WTC11 (cell line): ENCODE measurements around the gene GSTO1. TPM values are rescaled to one million over a fixed set of nuclear protein-coding genes. Genes with fewer than 3 reads are reported as not detected.

Source experiments
- ATAC-seq: fragments of 200-7000 bp; cut with Tn5 transposase; 2 replicates; pipeline ENCODE4 v1.10.0; 2021; ENCODE audit warnings: mild to moderate bottlenecking, moderate library complexity
- CTCF ChIA-PET: fragments of 300-600 bp; sonication (Branson Sonifier 250); formaldehyde crosslinking; loops from one replicate; lab custom pipeline; 2021; ENCODE audit warnings: antibody characterized with exemption; lab: Charles Lee
- POLR2A ChIA-PET: fragments of 350-600 bp; sonication (Branson Sonifier 250); formaldehyde crosslinking; loops from one replicate; lab custom pipeline; 2021; ENCODE audit warnings: antibody characterized with exemption; lab: Charles Lee
- DNase-seq: peaks from one replicate; pipeline ENCODE4 v3.0.0; 2021; ENCODE audit warnings: low spot score
- H3K27ac Mint-ChIP-seq: 2 replicates; pipeline ENCODE4 v1.8.0; 2021; ENCODE audit warnings: mixed read lengths
- H3K27me3 Mint-ChIP-seq: 2 replicates; pipeline ENCODE4 v1.8.0; 2021; ENCODE audit warnings: low read depth, mild to moderate bottlenecking, moderate library complexity, mixed read lengths
- H3K36me3 Mint-ChIP-seq: 2 replicates; pipeline ENCODE4 v1.8.0; 2021; ENCODE audit warnings: mixed read lengths
- H3K4me1 Mint-ChIP-seq: 2 replicates; pipeline ENCODE4 v1.8.0; 2022; ENCODE audit warnings: mixed read lengths
- H3K4me3 Mint-ChIP-seq: 2 replicates; pipeline ENCODE4 v1.8.0; 2021; ENCODE audit warnings: mild to moderate bottlenecking, moderate library complexity, mixed read lengths
- H3K9me3 Mint-ChIP-seq: 2 replicates; pipeline ENCODE4 v1.8.0; 2021; ENCODE audit warnings: mixed read lengths
- ELF4 ChIP-seq: sonication (generic); formaldehyde crosslinking; IDR thresholded peaks from 2 replicates; pipeline ENCODE4 v1.8.1; 2022; ENCODE audit warnings: low read depth, mild to moderate bottlenecking, moderate library complexity, missing genetic modification reagents
- FOXP1 ChIP-seq: sonication (generic); formaldehyde crosslinking; IDR thresholded peaks from 2 replicates; pipeline ENCODE4 v1.8.0; 2022; ENCODE audit warnings: missing genetic modification reagents, mild to moderate bottlenecking, moderate library complexity, borderline replicate concordance
- MXD4 ChIP-seq: fragments of 250-450 bp; sonication (Bioruptor Pico); IDR thresholded peaks from 2 replicates; pipeline ENCODE4 v1.8.0; 2021; ENCODE audit warnings: mild to moderate bottlenecking, moderate library complexity, borderline replicate concordance
- MYBL2 ChIP-seq: sonication (generic); formaldehyde crosslinking; IDR thresholded peaks from 2 replicates; pipeline ENCODE4 v1.8.1; 2023; ENCODE audit warnings: mild to moderate bottlenecking, moderate library complexity, missing genetic modification reagents
- NFE2L1 ChIP-seq: sonication (generic); formaldehyde crosslinking; IDR thresholded peaks from 2 replicates; pipeline ENCODE4 v1.8.1; 2023; ENCODE audit warnings: missing genetic modification reagents
- SP1 ChIP-seq: sonication (generic); formaldehyde crosslinking; conservative IDR thresholded peaks from 2 replicates; pipeline ENCODE4 v1.8.1; 2022; ENCODE audit warnings: missing genetic modification reagents
- ZNF423 ChIP-seq: fragments of 250-450 bp; sonication (Bioruptor Pico); IDR thresholded peaks from 2 replicates; pipeline ENCODE4 v2.1.2; 2022; ENCODE audit warnings: mild to moderate bottlenecking, moderate library complexity
- total RNA-seq: library from RNA; stranded (reverse); gene quantifications from 3 replicates; pipeline ENCODE4 v1.2.3, GENCODE V29; 2021
- TF ChIP-seq, protein P1 (sequence below): fragments of 200-600 bp; IDR thresholded peaks from 2 replicates; pipeline ENCODE4 v1.8.0; 2022; ENCODE audit warnings: antibody characterized with exemption
- TF ChIP-seq, protein P2 (sequence below): sonication (generic); formaldehyde crosslinking; IDR thresholded peaks from 2 replicates; pipeline ENCODE4 v1.8.0; 2022; ENCODE audit warnings: mild to moderate bottlenecking, missing genetic modification reagents
- TF ChIP-seq, protein P3 (sequence below): fragments of 250-450 bp; sonication (Bioruptor Pico); IDR thresholded peaks from 2 replicates; pipeline ENCODE4 v1.9.0; 2021; ENCODE audit warnings: mild to moderate bottlenecking, borderline replicate concordance

GSTO1 gene
- total RNA-seq, 1 experiment from 2014 or later, result 87.9 TPM

DNA sequence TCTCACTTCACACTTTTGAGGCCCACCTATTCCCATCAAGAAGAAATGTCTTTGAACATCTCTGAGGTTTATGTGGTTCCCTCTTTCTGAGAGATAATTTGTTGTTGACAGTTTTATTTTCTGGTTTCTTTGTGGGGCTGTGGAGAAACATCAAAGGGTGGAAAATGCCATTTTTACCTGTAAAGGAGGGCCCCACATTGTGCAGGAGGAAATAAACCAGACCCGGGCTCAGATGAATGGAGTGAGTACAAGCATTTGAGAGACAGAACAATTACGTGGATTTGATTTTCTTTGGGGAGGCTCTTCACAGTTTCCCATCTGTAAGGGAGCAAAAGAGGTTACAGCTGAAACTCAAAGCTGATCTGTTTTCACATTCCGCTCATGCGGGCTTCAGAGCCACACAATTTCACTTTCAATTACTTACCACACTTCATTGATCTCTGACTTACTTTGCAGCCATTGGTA lies 53.8 kb downstream of the GSTO1 start:
- Mint-ChIP-seq H3K27ac (no peak overlapping the region), H3K4me1 (peaks cover 6% of the 10 kb centered on the region), H3K36me3 (peaks cover 23% of the 10 kb centered on the region), H3K9me3 (peaks cover 13% of the 10 kb centered on the region), H3K27me3 (no peaks in the 10 kb centered on the region), H3K4me3 (no peak overlapping the region)
- no peak for TF ChIP-seq FOXP1 (CRISPR knock-in tag)
- TF ChIP-seq SP1 (CRISPR knock-in tag), result no peak
- TF ChIP-seq MXD4, result no peak
- TF ChIP-seq, protein P1, sequence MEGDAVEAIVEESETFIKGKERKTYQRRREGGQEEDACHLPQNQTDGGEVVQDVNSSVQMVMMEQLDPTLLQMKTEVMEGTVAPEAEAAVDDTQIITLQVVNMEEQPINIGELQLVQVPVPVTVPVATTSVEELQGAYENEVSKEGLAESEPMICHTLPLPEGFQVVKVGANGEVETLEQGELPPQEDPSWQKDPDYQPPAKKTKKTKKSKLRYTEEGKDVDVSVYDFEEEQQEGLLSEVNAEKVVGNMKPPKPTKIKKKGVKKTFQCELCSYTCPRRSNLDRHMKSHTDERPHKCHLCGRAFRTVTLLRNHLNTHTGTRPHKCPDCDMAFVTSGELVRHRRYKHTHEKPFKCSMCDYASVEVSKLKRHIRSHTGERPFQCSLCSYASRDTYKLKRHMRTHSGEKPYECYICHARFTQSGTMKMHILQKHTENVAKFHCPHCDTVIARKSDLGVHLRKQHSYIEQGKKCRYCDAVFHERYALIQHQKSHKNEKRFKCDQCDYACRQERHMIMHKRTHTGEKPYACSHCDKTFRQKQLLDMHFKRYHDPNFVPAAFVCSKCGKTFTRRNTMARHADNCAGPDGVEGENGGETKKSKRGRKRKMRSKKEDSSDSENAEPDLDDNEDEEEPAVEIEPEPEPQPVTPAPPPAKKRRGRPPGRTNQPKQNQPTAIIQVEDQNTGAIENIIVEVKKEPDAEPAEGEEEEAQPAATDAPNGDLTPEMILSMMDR, result no peak
- DNase-seq (no peak), ATAC-seq (no peak)
- POLR2A ChIA-PET, result no interaction called here
- CTCF ChIA-PET, result interaction anchor here (1.1 to 3.5 kb wide), 3 partner anchors 10 to 17 kb away, joined by 3 to 33 read pairs (median 4); no protein-coding TSS in a partner anchor

GRCh38 chr10:104309980-104310978 lies 55.6 kb downstream of the GSTO1 start:
- Mint-ChIP-seq H3K4me1 (peaks cover 6% of the 10 kb centered on the region), H3K36me3 (peaks cover 17% of the 10 kb centered on the region), H3K27ac (no peak overlapping the region), H3K9me3 (no peaks in the 10 kb centered on the region), H3K27me3 (no peaks in the 10 kb centered on the region), H3K4me3 (no peak overlapping the region)
- DNase-seq, result no peak
- ATAC-seq, result no peak
- no peak for TF ChIP-seq NFE2L1 (CRISPR knock-in tag)
- TF ChIP-seq, protein P2, sequence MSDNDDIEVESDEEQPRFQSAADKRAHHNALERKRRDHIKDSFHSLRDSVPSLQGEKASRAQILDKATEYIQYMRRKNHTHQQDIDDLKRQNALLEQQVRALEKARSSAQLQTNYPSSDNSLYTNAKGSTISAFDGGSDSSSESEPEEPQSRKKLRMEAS, result no peak
- TF ChIP-seq, protein P3, sequence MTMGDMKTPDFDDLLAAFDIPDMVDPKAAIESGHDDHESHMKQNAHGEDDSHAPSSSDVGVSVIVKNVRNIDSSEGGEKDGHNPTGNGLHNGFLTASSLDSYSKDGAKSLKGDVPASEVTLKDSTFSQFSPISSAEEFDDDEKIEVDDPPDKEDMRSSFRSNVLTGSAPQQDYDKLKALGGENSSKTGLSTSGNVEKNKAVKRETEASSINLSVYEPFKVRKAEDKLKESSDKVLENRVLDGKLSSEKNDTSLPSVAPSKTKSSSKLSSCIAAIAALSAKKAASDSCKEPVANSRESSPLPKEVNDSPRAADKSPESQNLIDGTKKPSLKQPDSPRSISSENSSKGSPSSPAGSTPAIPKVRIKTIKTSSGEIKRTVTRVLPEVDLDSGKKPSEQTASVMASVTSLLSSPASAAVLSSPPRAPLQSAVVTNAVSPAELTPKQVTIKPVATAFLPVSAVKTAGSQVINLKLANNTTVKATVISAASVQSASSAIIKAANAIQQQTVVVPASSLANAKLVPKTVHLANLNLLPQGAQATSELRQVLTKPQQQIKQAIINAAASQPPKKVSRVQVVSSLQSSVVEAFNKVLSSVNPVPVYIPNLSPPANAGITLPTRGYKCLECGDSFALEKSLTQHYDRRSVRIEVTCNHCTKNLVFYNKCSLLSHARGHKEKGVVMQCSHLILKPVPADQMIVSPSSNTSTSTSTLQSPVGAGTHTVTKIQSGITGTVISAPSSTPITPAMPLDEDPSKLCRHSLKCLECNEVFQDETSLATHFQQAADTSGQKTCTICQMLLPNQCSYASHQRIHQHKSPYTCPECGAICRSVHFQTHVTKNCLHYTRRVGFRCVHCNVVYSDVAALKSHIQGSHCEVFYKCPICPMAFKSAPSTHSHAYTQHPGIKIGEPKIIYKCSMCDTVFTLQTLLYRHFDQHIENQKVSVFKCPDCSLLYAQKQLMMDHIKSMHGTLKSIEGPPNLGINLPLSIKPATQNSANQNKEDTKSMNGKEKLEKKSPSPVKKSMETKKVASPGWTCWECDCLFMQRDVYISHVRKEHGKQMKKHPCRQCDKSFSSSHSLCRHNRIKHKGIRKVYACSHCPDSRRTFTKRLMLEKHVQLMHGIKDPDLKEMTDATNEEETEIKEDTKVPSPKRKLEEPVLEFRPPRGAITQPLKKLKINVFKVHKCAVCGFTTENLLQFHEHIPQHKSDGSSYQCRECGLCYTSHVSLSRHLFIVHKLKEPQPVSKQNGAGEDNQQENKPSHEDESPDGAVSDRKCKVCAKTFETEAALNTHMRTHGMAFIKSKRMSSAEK (CRISPR knock-in tag), result no peak
- ChIA-PET CTCF (interaction anchor here (1.3 kb wide), 1 partner anchor 43 kb away, joined by 3 read pairs; the partner anchor contains the start of gene CFAP58), POLR2A (no interaction called here)

GRCh38 chr10:104311184-104311720 lies 56.6 kb downstream of the GSTO1 start:
- ATAC-seq (no peak), DNase-seq (no peak)
- H3K36me3 Mint-ChIP-seq, result peaks cover 20% of the 10 kb centered on the region
- H3K4me3 Mint-ChIP-seq, result no peak overlapping the region
- no peak overlapping the region for H3K27ac Mint-ChIP-seq
- TF ChIP-seq ZNF423, result no peak
- no peak for TF ChIP-seq NFE2L1 (CRISPR knock-in tag)
- TF ChIP-seq MYBL2 (CRISPR knock-in tag), result no peak
- no peak for TF ChIP-seq ELF4 (CRISPR knock-in tag)
- TF ChIP-seq, all 79 proteins: peak for 0
- H3K9me3 Mint-ChIP-seq, result no peaks in the 10 kb centered on the region
- H3K4me1 Mint-ChIP-seq, result peaks cover under 1% of the 10 kb centered on the region; the same call in 1 of the 2 replicates
- no peaks in the 10 kb centered on the region for H3K27me3 Mint-ChIP-seq
- POLR2A ChIA-PET, result interaction anchor here (1.1 kb wide), 1 partner anchor 15 kb away, joined by 3 read pairs; no protein-coding TSS in a partner anchor
- CTCF ChIA-PET, result interaction anchor here (0.9 to 1.3 kb wide), 3 partner anchors 11 to 42 kb away, joined by 3 to 6 read pairs (median 4); partner anchors contain the start of gene CFAP58
